GM23338 (cell line): ENCODE measurements around the gene MAD1L1. TPM values are rescaled to one million over a fixed set of nuclear protein-coding genes. Genes with fewer than 3 reads are reported as not detected.

Experiments used
- ATAC-seq: fragments of 200-7000 bp; cut with Tn5 transposase; 3 replicates; pipeline ENCODE4 v1.9.1; 2020
- DNase-seq: peaks from one replicate; pipeline ENCODE4 v3.0.0-alpha.2; 2015; ENCODE audit warnings: low spot score
- H2AFZ ChIP-seq: fragments of 200-600 bp; sonication (generic); 2 replicates; pipeline ENCODE4 v1.8.0; 2016; ENCODE audit warnings: antibody characterized with exemption, mild to moderate bottlenecking, moderate library complexity
- H3F3A ChIP-seq: fragments of 200-600 bp; sonication (generic); replicated peaks from 2 replicates; pipeline ENCODE4 v1.8.0; 2017; ENCODE audit warnings: antibody characterized with exemption, mixed run types, low read depth
- H3K27ac ChIP-seq: fragments of 200-600 bp; sonication (generic); 2 replicates; pipeline ENCODE4 v1.6.1; 2016; ENCODE audit warnings: low read depth
- H3K27me3 ChIP-seq: fragments of 200-600 bp; sonication (generic); 2 replicates; pipeline ENCODE4 v1.8.0; 2016; ENCODE audit warnings: mild to moderate bottlenecking, mixed run types, moderate library complexity; ENCODE audit not compliant: insufficient read depth
- H3K36me3 ChIP-seq: fragments of 200-600 bp; sonication (generic); 2 replicates; pipeline ENCODE4 v1.8.0; 2016; ENCODE audit warnings: mild to moderate bottlenecking; ENCODE audit not compliant: insufficient read depth
- H3K4me1 ChIP-seq: fragments of 200-600 bp; sonication (generic); 2 replicates; pipeline ENCODE4 v1.8.0; 2016; ENCODE audit warnings: mild to moderate bottlenecking, moderate library complexity; ENCODE audit not compliant: insufficient read depth
- H3K4me2 ChIP-seq: fragments of 200-600 bp; sonication (generic); 2 replicates; pipeline ENCODE4 v1.7.1; 2017; ENCODE audit warnings: mixed run types
- H3K4me3 ChIP-seq: fragments of 200-600 bp; sonication (generic); 2 replicates; pipeline ENCODE4 v1.6.1; 2016; ENCODE audit warnings: mixed run types
- H3K79me2 ChIP-seq: fragments of 200-600 bp; sonication (generic); replicated peaks from 2 replicates; pipeline ENCODE4 v1.8.0; 2017; ENCODE audit warnings: mild to moderate bottlenecking; ENCODE audit not compliant: insufficient read depth
- H3K9me2 ChIP-seq: fragments of 200-600 bp; sonication (generic); 2 replicates; pipeline ENCODE4 v1.8.0; 2017; ENCODE audit not compliant: insufficient read depth
- H4K20me1 ChIP-seq: fragments of 200-600 bp; sonication (generic); replicated peaks from 2 replicates; pipeline ENCODE4 v1.8.0; 2017; ENCODE audit warnings: mild to moderate bottlenecking; ENCODE audit not compliant: insufficient read depth
- H3K27ac Mint-ChIP-seq: 2 replicates; pipeline ENCODE4 v1.8.0; 2020; ENCODE audit warnings: inconsistent platforms, mild to moderate bottlenecking, moderate library complexity, mixed read lengths
- H3K27me3 Mint-ChIP-seq: 3 replicates; pipeline ENCODE4 v1.8.0; 2022; ENCODE audit warnings: low read depth, mild to moderate bottlenecking, moderate library complexity, mixed read lengths, inconsistent platforms; ENCODE audit not compliant: insufficient read depth, poor library complexity
- H3K36me3 Mint-ChIP-seq: 3 replicates; pipeline ENCODE4 v1.8.0; 2021; ENCODE audit warnings: low read depth, mild to moderate bottlenecking, inconsistent platforms, moderate library complexity, mixed read lengths
- H3K4me1 Mint-ChIP-seq: 3 replicates; pipeline ENCODE4 v1.8.0; 2020; ENCODE audit warnings: mild to moderate bottlenecking, inconsistent platforms, mixed read lengths
- H3K4me3 Mint-ChIP-seq: 3 replicates; pipeline ENCODE4 v1.8.0; 2021; ENCODE audit warnings: moderate library complexity, mild to moderate bottlenecking, inconsistent platforms, mixed read lengths
- H3K9me3 Mint-ChIP-seq: 3 replicates; pipeline ENCODE4 v1.8.0; 2020; ENCODE audit warnings: moderate library complexity, mild to moderate bottlenecking, inconsistent platforms, mixed read lengths
- CREB1 ChIP-seq: fragments of 250-450 bp; sonication (Bioruptor Pico); IDR thresholded peaks from 2 replicates; pipeline ENCODE4 v1.5.0; 2020; ENCODE audit warnings: low read depth, mild to moderate bottlenecking, moderate library complexity
- EZH2 ChIP-seq: fragments of 200-600 bp; sonication (generic); IDR thresholded peaks from one replicate; pipeline ENCODE4 v1.8.0; 2017; ENCODE audit warnings: antibody characterized with exemption, mild to moderate bottlenecking, low read depth; ENCODE audit not compliant: unreplicated experiment
- EZH2phosphoT487 ChIP-seq: fragments of 200-600 bp; sonication (generic); IDR thresholded peaks from one replicate; pipeline ENCODE4 v1.8.1; 2018; ENCODE audit warnings: antibody characterized with exemption; ENCODE audit not compliant: unreplicated experiment
- JUNB ChIP-seq: IDR thresholded peaks from one replicate; pipeline ENCODE4 v1.6.1; 2016; ENCODE audit warnings: antibody characterized with exemption; ENCODE audit not compliant: unreplicated experiment
- NANOG ChIP-seq: IDR thresholded peaks from 2 replicates; pipeline ENCODE4 v1.6.1; 2016; ENCODE audit warnings: antibody characterized with exemption, borderline replicate concordance
- POLR2AphosphoS5 ChIP-seq: IDR thresholded peaks from 2 replicates; pipeline ENCODE4 v1.6.1; 2016; ENCODE audit warnings: antibody characterized with exemption, low read depth
- STAT1 ChIP-seq: IDR thresholded peaks from one replicate; pipeline ENCODE4 v1.6.1; 2016; ENCODE audit warnings: antibody characterized with exemption; ENCODE audit not compliant: unreplicated experiment
- ZNF114 ChIP-seq: fragments of 250-450 bp; sonication (Bioruptor Pico); IDR thresholded peaks from 2 replicates; pipeline ENCODE4 v1.5.0; 2020; ENCODE audit warnings: mild to moderate bottlenecking, moderate library complexity
- ZNF331 ChIP-seq: fragments of 250-450 bp; sonication (Bioruptor Pico); IDR thresholded peaks from 2 replicates; pipeline ENCODE4 v1.5.0; 2020; ENCODE audit warnings: low read depth, mild to moderate bottlenecking, moderate library complexity
- polyA plus RNA-seq: library from polyadenylated mRNA; unstranded; fragments of >200 nt; fragmentation: Nextera tagmentation; extraction: Ambion mirVana; gene quantifications from 2 replicates; pipeline ENCODE4 v1.2.1, GENCODE V29; 2016
- total RNA-seq: library from RNA; depleted of rRNA; stranded (reverse); fragments of >200 nt; shearing (Covaris generic); gene quantifications from 2 replicates; pipeline ENCODE4 v1.2.3, GENCODE V29; 2014
- TF ChIP-seq, protein P1 (sequence below): IDR thresholded peaks from 2 replicates; pipeline ENCODE4 v1.6.1; 2016; ENCODE audit warnings: antibody characterized with exemption
- TF ChIP-seq, protein P2 (sequence below), 2 experiments: fragments of 200-600 bp in 1 of 2; sonication (generic) in 1 of 2; conservative IDR thresholded peaks; 2 replicates each; pipeline versions ENCODE4 v1.5.1 to v1.6.1; 2016 to 2017; ENCODE audit warnings: antibody characterized with exemption in 2 of 2, low read depth in 2 of 2, mild to moderate bottlenecking in 2 of 2, moderate library complexity in 1 of 2
- TF ChIP-seq, protein P3 (sequence below): IDR thresholded peaks from one replicate; pipeline ENCODE4 v1.6.1; 2018; ENCODE audit warnings: antibody characterized with exemption; ENCODE audit not compliant: unreplicated experiment
- TF ChIP-seq, protein P4 (sequence below): fragments of 250-450 bp; sonication (Bioruptor Pico); IDR thresholded peaks from 2 replicates; pipeline ENCODE4 v1.5.0; 2020; ENCODE audit warnings: mild to moderate bottlenecking, moderate library complexity

MAD1L1 gene
- total and polyA plus RNA-seq, 2 experiments from 2014 or later: 40.3 to 59.3 TPM

GRCh38 chr7:1950452-1951158, 282.1 kb downstream of the MAD1L1 start:
- DNase-seq: no peak
- H3K27ac ChIP-seq: no peak overlapping the region
- no peaks in the 10 kb centered on the region for H3K36me3 ChIP-seq
- no peak for ATAC-seq
- Mint-ChIP-seq H3K27ac (peak overlapping the region; percentile 36), H3K36me3 (no peaks in the 10 kb centered on the region), H3K4me1 (no peaks in the 10 kb centered on the region), H3K9me3 (no peaks in the 10 kb centered on the region), H3K27me3 (peaks cover 8% of the 10 kb centered on the region), H3K4me3 (no peak overlapping the region)
- H3K9me2 ChIP-seq: no peaks in the 10 kb centered on the region
- H3K4me2 ChIP-seq: no peak overlapping the region
- H3K4me1 ChIP-seq: no peaks in the 10 kb centered on the region
- H3K79me2 ChIP-seq: no peaks in the 10 kb centered on the region
- H3K4me3 ChIP-seq: no peak overlapping the region
- H2AFZ ChIP-seq: no peak overlapping the region
- TF ChIP-seq, protein P1, sequence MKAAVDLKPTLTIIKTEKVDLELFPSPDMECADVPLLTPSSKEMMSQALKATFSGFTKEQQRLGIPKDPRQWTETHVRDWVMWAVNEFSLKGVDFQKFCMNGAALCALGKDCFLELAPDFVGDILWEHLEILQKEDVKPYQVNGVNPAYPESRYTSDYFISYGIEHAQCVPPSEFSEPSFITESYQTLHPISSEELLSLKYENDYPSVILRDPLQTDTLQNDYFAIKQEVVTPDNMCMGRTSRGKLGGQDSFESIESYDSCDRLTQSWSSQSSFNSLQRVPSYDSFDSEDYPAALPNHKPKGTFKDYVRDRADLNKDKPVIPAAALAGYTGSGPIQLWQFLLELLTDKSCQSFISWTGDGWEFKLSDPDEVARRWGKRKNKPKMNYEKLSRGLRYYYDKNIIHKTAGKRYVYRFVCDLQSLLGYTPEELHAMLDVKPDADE: no peak
- TF ChIP-seq EZH2phosphoT487 (no peak), POLR2AphosphoS5 (no peak), NANOG (no peak), ZNF331 (CRISPR knock-in tag) (no peak), STAT1 (no peak), EZH2 (no peak), ZNF114 (no peak), JUNB (no peak), CREB1 (CRISPR knock-in tag) (no peak)
- TF ChIP-seq, protein P2, sequence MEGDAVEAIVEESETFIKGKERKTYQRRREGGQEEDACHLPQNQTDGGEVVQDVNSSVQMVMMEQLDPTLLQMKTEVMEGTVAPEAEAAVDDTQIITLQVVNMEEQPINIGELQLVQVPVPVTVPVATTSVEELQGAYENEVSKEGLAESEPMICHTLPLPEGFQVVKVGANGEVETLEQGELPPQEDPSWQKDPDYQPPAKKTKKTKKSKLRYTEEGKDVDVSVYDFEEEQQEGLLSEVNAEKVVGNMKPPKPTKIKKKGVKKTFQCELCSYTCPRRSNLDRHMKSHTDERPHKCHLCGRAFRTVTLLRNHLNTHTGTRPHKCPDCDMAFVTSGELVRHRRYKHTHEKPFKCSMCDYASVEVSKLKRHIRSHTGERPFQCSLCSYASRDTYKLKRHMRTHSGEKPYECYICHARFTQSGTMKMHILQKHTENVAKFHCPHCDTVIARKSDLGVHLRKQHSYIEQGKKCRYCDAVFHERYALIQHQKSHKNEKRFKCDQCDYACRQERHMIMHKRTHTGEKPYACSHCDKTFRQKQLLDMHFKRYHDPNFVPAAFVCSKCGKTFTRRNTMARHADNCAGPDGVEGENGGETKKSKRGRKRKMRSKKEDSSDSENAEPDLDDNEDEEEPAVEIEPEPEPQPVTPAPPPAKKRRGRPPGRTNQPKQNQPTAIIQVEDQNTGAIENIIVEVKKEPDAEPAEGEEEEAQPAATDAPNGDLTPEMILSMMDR (conservative IDR thresholded peaks at IDR 0.05; ENCODE audit: low read depth in 2 of 2): no peak
- TF ChIP-seq, protein P3, sequence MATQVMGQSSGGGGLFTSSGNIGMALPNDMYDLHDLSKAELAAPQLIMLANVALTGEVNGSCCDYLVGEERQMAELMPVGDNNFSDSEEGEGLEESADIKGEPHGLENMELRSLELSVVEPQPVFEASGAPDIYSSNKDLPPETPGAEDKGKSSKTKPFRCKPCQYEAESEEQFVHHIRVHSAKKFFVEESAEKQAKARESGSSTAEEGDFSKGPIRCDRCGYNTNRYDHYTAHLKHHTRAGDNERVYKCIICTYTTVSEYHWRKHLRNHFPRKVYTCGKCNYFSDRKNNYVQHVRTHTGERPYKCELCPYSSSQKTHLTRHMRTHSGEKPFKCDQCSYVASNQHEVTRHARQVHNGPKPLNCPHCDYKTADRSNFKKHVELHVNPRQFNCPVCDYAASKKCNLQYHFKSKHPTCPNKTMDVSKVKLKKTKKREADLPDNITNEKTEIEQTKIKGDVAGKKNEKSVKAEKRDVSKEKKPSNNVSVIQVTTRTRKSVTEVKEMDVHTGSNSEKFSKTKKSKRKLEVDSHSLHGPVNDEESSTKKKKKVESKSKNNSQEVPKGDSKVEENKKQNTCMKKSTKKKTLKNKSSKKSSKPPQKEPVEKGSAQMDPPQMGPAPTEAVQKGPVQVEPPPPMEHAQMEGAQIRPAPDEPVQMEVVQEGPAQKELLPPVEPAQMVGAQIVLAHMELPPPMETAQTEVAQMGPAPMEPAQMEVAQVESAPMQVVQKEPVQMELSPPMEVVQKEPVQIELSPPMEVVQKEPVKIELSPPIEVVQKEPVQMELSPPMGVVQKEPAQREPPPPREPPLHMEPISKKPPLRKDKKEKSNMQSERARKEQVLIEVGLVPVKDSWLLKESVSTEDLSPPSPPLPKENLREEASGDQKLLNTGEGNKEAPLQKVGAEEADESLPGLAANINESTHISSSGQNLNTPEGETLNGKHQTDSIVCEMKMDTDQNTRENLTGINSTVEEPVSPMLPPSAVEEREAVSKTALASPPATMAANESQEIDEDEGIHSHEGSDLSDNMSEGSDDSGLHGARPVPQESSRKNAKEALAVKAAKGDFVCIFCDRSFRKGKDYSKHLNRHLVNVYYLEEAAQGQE: no peak
- TF ChIP-seq, protein P4, sequence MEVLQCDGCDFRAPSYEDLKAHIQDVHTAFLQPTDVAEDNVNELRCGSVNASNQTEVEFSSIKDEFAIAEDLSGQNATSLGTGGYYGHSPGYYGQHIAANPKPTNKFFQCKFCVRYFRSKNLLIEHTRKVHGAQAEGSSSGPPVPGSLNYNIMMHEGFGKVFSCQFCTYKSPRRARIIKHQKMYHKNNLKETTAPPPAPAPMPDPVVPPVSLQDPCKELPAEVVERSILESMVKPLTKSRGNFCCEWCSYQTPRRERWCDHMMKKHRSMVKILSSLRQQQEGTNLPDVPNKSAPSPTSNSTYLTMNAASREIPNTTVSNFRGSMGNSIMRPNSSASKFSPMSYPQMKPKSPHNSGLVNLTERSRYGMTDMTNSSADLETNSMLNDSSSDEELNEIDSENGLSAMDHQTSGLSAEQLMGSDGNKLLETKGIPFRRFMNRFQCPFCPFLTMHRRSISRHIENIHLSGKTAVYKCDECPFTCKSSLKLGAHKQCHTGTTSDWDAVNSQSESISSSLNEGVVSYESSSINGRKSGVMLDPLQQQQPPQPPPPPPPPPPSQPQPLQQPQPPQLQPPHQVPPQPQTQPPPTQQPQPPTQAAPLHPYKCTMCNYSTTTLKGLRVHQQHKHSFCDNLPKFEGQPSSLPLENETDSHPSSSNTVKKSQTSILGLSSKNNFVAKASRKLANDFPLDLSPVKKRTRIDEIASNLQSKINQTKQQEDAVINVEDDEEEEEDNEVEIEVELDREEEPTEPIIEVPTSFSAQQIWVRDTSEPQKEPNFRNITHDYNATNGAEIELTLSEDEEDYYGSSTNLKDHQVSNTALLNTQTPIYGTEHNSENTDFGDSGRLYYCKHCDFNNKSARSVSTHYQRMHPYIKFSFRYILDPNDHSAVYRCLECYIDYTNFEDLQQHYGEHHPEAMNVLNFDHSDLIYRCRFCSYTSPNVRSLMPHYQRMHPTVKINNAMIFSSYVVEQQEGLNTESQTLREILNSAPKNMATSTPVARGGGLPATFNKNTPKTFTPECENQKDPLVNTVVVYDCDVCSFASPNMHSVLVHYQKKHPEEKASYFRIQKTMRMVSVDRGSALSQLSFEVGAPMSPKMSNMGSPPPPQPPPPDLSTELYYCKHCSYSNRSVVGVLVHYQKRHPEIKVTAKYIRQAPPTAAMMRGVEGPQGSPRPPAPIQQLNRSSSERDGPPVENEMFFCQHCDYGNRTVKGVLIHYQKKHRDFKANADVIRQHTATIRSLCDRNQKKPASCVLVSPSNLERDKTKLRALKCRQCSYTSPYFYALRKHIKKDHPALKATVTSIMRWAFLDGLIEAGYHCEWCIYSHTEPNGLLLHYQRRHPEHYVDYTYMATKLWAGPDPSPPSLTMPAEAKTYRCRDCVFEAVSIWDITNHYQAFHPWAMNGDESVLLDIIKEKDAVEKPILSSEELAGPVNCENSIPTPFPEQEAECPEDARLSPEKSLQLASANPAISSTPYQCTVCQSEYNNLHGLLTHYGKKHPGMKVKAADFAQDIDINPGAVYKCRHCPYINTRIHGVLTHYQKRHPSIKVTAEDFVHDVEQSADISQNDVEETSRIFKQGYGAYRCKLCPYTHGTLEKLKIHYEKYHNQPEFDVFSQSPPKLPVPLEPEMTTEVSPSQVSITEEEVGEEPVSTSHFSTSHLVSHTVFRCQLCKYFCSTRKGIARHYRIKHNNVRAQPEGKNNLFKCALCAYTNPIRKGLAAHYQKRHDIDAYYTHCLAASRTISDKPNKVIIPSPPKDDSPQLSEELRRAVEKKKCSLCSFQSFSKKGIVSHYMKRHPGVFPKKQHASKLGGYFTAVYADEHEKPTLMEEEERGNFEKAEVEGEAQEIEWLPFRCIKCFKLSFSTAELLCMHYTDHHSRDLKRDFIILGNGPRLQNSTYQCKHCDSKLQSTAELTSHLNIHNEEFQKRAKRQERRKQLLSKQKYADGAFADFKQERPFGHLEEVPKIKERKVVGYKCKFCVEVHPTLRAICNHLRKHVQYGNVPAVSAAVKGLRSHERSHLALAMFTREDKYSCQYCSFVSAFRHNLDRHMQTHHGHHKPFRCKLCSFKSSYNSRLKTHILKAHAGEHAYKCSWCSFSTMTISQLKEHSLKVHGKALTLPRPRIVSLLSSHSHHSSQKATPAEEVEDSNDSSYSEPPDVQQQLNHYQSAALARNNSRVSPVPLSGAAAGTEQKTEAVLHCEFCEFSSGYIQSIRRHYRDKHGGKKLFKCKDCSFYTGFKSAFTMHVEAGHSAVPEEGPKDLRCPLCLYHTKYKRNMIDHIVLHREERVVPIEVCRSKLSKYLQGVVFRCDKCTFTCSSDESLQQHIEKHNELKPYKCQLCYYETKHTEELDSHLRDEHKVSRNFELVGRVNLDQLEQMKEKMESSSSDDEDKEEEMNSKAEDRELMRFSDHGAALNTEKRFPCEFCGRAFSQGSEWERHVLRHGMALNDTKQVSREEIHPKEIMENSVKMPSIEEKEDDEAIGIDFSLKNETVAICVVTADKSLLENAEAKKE (CRISPR knock-in tag): no peak
- H3F3A ChIP-seq: no peaks in the 10 kb centered on the region
- no peaks in the 10 kb centered on the region; the same call in 1 of the 2 replicates for H4K20me1 ChIP-seq
- no peaks in the 10 kb centered on the region for H3K27me3 ChIP-seq
